DOHH2 (cell line): ENCODE results near the gene TMTC3.

Experiments used
- EZH2phosphoT487 ChIP-seq: fragments of 200-600 bp; sonication (generic); IDR thresholded peaks from 2 replicates; pipeline ENCODE4 v1.6.1; 2017; ENCODE audit warnings: borderline replicate concordance, mild to moderate bottlenecking, antibody characterized with exemption, low read length, moderate library complexity, mixed read lengths
- TF ChIP-seq, protein P1 (sequence below): fragments of 200-600 bp; sonication (generic); IDR thresholded peaks from one replicate; pipeline ENCODE4 v1.5.1; 2014; ENCODE audit warnings: antibody characterized with exemption, mild to moderate bottlenecking, low read depth, low read length; ENCODE audit not compliant: poor library complexity, severe bottlenecking

DNA sequence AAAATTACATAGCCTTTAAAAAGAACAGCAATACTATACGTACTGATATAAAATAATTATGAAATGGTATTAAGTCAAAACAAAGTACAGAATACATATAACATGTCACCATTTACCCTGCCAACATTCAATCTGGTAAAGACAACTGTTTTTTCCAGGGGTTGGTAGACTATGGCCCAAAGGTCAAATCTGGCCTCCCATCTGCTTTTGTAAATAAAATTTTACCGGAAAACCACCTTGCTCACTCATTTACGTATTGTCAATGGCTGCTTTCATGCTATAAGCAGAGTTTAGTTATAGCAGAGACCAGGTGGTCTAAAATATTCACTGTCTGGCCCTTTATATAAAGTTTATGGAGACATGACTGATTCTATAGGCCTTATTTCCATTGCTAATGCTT, 14.3 kb upstream of the TMTC3 start:
- TF ChIP-seq, protein P1, sequence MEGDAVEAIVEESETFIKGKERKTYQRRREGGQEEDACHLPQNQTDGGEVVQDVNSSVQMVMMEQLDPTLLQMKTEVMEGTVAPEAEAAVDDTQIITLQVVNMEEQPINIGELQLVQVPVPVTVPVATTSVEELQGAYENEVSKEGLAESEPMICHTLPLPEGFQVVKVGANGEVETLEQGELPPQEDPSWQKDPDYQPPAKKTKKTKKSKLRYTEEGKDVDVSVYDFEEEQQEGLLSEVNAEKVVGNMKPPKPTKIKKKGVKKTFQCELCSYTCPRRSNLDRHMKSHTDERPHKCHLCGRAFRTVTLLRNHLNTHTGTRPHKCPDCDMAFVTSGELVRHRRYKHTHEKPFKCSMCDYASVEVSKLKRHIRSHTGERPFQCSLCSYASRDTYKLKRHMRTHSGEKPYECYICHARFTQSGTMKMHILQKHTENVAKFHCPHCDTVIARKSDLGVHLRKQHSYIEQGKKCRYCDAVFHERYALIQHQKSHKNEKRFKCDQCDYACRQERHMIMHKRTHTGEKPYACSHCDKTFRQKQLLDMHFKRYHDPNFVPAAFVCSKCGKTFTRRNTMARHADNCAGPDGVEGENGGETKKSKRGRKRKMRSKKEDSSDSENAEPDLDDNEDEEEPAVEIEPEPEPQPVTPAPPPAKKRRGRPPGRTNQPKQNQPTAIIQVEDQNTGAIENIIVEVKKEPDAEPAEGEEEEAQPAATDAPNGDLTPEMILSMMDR = no peak
- TF ChIP-seq EZH2phosphoT487 = no peak
